GM12891 (cell line): ENCODE measurements around the gene AFAP1.

Source experiments
- DNase-seq: peaks from one replicate; pipeline ENCODE4 v3.0.0; 2011; ENCODE audit warnings: low spot score; ENCODE audit not compliant: insufficient read length
- FAIRE-seq: peaks from 2 replicates; lab custom pipeline; 2011; peaks lifted over from hg19 to GRCh38; lab: Jason Lieb, UNC
- PAX5 ChIP-seq: IDR thresholded peaks from 2 replicates; pipeline ENCODE4 v1.6.1; 2011; ENCODE audit warnings: low read length, moderate library complexity, mild to moderate bottlenecking; ENCODE audit not compliant: insufficient read depth, severe bottlenecking
- POLR2A ChIP-seq: IDR thresholded peaks from 2 replicates; pipeline ENCODE4 v1.6.1; 2011; ENCODE audit warnings: low read depth, low read length, control low read depth
- POLR2AphosphoS5 ChIP-seq: IDR thresholded peaks from 2 replicates; pipeline ENCODE4 v1.6.1; 2011; ENCODE audit warnings: low read depth, low read length, control low read depth
- POU2F2 ChIP-seq: IDR thresholded peaks from 2 replicates; pipeline ENCODE4 v1.6.1; 2011; ENCODE audit warnings: low read depth, mild to moderate bottlenecking, control low read depth, low read length, moderate library complexity
- SPI1 ChIP-seq: IDR thresholded peaks from 2 replicates; pipeline ENCODE4 v1.6.1; 2011; ENCODE audit warnings: low read depth, low read length, control low read depth
- TAF1 ChIP-seq: IDR thresholded peaks from 2 replicates; pipeline ENCODE4 v1.6.1; 2011; ENCODE audit warnings: low read depth, low read length, control low read depth

AFAP1 gene

GRCh38 chr4:7967501-7968261 is 28.0 kb upstream of the AFAP1 start:
- no peak for DNase-seq
- TF ChIP-seq SPI1 = 0 out of 2 replicates have a peak, but pooled peaks have one; percentile 3
- TF ChIP-seq POLR2A = no peak
- peak; percentile 54 for FAIRE-seq

- FAIRE-seq (no peak), DNase-seq (no peak)
- no peak for TF ChIP-seq POLR2A
- no peak for TF ChIP-seq TAF1
- no peak for TF ChIP-seq POLR2AphosphoS5
- TF ChIP-seq PAX5 = no peak
- no peak for TF ChIP-seq SPI1
- no peak for TF ChIP-seq POU2F2
These were observed 27.4 kb upstream of the AFAP1 start for GRCh38 chr4:7967063-7967440.

- DNase-seq (no peak), FAIRE-seq (no peak)
- TF ChIP-seq POLR2AphosphoS5 = no peak
- TF ChIP-seq TAF1 = no peak
- no peak for TF ChIP-seq PAX5
- no peak for TF ChIP-seq POU2F2
- TF ChIP-seq SPI1 = no peak
These were observed 26.8 kb upstream of the AFAP1 start for GRCh38 chr4:7966281-7967062.

GRCh38 chr4:7964890-7965662 is 25.4 kb upstream of the AFAP1 start:
- FAIRE-seq (peak; percentile 23), DNase-seq (no peak)
- no peak for TF ChIP-seq POU2F2
- TF ChIP-seq TAF1 = no peak
- no peak for TF ChIP-seq PAX5
- TF ChIP-seq POLR2AphosphoS5 = no peak
- no peak for TF ChIP-seq SPI1
- no peak for TF ChIP-seq POLR2A

- FAIRE-seq = no peak
- TF ChIP-seq SPI1 = no peak
- no peak for TF ChIP-seq PAX5
- TF ChIP-seq POLR2AphosphoS5 = no peak
- TF ChIP-seq POU2F2 = no peak
- TF ChIP-seq POLR2A = no peak
- no peak for TF ChIP-seq TAF1
- no peak for DNase-seq
These were observed 24.8 kb upstream of the AFAP1 start for GRCh38 chr4:7964459-7964858.

- FAIRE-seq (no peak), DNase-seq (no peak)
- TF ChIP-seq POLR2AphosphoS5 = no peak
- TF ChIP-seq POU2F2 = no peak
- no peak for TF ChIP-seq SPI1
- TF ChIP-seq POLR2A = no peak
- no peak for TF ChIP-seq TAF1
- TF ChIP-seq PAX5 = no peak
These were observed 24.0 kb upstream of the AFAP1 start for GRCh38 chr4:7963691-7964090.

- TF ChIP-seq SPI1 = no peak
- no peak for TF ChIP-seq TAF1
- DNase-seq (no peak), FAIRE-seq (peak; percentile 31)
These were observed 23.2 kb upstream of the AFAP1 start for GRCh38 chr4:7962609-7963508.

- TF ChIP-seq POLR2A (no peak), POU2F2 (peak; percentile 87)
- FAIRE-seq (peak; percentile 92), DNase-seq (no peak)
These were observed 21.4 kb upstream of the AFAP1 start for GRCh38 chr4:7960790-7961655.
